Cerebellar nuclear complex (tissue), 1 donor: Measurements from ENCODE around the gene ELOF1.
"Not testable (repeated sequence)": the region's sequence is repeated elsewhere in the genome, so short reads cannot be mapped to it uniquely, and the experiment has no call there.

Experiments
- DNase-seq, 2 experiments: peaks; one replicate each; lab custom pipeline; 2025; lab: John Stamatoyannopoulos, UW

ELOF1 gene

DNA sequence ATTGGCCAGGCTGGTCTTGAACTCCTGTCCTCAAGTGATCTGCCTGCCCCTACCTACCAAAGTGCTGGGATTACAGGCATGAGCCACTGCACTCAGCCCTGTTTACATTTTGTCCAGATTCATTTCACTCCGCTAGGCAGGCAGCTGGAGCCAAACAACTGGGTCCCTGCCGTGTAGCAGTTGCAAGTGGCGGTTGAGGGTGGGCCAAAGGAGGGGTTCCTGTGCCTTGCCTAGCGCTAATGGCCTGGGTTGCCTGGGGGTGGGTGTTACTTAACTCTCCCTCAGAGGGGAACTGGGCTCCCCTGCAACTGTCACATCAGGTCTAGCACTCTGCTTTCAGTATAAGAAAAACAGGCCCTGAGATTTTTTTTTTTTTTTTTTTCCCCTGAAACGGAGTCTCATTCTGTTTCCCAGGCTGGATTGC, 11.0 kb upstream of the ELOF1 start:
- DNase-seq = no peak

DNA sequence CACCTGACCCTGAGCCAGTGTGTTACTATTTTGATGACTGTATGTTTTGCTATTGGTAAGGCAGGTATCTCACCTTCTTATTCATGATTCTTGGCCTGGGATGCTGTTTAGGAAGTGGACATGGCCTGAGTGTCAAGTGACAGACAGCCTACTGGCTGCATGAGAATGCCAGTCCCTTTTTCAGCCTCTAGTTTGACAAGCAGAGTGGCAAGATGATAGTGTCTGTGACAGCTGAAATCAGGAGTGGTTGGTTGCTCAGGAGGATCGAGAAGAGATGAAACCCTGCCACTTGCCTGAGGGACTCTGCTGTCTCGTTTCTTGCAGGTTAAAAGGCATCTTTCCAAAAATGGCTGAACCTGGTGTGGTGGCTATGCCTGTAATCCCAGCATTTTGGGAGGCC, 7.1 kb upstream of the ELOF1 start:
- no peak for DNase-seq

GRCh38 chr19:11565649-11565980, 6.6 kb upstream of the ELOF1 start:
- DNase-seq = not testable (repeated sequence)

DNA sequence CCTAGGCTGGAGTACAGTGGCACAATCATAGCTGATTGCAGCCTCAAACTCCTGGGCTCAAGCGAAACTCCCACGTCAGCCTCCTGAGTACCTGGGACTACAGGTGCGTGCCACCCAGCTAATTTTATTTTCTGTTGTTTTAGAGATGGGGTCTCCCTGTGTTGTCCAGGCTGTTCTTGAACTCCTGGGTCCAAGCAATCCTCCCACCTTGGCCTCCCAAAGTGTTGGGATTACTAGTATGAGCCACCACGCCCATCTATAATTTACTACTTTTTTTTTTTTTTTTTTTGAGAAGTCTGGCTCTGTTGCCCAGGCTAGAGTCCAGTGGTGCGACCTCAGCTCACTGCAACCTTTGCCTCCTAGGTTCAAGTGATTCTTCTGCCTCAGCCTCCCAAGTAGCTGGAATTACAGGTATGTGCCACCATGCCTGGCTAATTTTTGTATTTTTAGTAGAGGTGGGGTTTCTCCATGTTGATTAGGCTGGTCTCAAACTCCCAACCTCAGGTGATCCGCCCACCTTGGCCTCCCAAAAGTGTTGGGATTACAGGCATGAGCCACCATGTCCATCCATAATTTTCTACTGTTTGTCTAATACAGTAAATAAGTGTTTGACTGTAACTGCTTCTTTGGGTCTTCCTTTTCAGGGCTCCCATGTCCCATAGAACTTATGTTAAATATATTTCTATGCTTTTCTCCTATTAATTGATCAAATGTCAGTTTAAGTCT, 5.2 kb upstream of the ELOF1 start:
- not testable (repeated sequence) for DNase-seq

DNA sequence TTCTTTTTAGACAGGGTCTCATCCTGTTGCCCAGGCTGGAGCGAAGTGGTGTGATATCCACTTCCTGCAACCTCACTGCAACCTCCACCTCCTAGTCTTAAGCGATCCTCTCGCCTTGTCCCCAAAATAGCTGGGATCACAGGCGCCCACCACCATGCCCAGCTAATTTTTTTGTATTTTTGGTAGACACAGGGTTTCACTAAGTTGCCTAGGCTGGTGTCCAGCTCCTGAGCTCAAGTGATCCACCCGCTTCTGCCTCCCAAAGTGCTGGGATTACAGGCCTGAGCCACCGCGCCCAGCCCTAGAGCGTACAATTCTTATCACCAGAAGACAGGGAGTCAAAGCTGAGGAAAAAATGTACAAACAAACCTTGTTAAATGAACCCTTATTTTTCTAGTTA, 4.5 kb upstream of the ELOF1 start:
- no peak for DNase-seq

DNA sequence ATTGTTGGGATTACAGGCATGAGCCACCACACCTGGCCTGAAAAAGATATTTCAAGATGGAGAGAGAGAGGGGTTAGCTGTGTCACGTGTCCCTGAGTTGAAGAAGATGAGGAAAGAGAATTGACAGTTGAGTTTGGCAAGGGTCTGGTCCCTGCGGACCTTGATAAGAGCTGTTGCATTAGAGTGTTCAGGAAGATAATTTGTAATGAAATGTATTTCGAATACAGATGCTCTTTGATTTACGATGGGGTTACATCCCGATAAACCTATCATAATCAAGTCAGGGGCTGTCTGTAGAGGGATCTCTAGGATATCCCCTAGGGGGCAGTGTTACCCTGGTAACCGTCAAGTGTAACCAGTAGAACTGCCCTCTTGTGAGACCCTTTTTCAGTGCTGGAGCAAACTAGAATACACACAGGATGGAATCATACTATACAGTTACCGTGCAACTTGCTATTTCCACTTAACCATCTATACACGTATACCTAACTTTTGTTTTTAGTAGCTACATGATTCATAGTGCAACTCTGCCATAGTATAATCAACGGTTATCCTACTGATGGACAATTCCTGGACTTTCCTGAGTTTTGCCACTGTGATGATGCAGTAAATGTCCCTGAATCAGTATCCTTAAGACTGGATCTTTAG, 1.5 kb upstream of the ELOF1 start:
- peak in 1 of 2 experiments; percentile 9 for DNase-seq

- no peak for DNase-seq
Measured at GRCh38 chr19:11556634-11557420, 2.2 kb downstream of the ELOF1 start.

DNA sequence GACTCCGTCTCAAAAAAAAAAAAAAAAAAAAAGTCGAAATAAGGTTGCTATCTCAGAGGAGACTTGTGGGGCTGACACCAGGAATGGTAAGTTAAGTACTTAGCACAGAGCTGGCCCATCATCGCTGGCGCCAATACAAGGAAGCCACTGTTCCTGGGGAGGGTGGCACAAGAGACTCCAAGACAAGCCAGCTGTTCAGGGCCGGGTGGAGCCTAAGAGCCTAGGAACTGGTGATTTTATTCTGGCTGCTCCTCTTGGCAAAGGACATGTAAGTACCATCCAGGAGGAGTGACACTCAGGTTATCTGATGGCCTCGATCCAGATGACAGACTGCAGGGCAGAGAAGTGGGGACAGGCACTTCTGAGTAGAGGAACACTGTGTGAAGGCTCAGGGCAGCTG, 3.8 kb downstream of the ELOF1 start:
- no peak for DNase-seq

DNA sequence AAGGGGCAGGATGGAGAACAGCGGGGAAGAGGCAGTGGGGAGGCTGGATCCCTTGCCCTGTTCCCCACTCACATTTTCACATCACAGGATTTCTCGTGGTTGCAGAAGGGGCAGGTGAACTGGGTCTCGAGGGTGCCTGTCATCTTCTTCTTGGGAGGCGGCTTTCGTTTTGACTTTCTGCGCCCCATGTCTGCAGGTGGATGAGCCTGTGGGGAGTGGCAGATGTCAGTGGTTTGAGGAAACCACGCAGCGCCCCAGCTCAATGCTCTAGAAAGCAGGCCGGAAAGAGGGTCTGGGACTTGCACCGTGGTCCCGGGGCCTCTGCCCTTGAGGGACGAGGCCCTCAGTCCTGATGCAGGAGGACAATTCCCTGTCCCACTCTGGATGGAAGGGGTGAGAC, 4.9 kb downstream of the ELOF1 start:
- DNase-seq = no peak

- no peak for DNase-seq
Measured at GRCh38 chr19:11552666-11553372, 6.2 kb downstream of the ELOF1 start.

DNA sequence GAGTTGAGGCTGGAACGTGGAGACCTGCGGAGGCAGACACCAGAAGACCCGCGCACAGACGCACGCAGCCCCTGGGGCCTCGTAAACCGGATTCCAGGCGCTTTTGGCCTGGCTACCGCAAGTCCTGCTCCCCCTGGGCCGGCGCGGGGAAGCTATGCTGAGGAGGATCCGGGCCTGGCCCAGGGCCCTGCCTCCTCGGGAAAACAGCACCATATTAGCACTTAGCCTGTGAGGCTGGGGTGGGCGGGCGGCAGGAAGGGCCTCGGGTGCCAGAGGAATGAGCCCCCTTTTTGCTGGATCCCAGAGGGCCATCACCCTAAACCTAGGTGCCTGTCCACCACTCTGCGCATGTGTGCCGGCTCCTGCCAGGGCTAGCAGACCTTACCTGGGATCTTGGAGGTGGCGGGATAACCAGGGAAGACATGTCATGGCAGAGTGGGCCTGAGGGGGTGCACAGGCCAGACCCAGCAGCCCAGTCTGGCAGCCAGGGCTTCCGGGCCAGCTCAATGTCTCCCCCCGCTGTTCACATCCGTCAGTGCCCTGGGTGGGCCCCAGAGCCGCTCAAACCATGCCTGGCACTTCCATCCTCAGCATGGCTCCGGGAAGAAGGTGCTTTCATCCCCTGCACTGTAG, 7.3 kb downstream of the ELOF1 start:
- DNase-seq = no peak

DNA sequence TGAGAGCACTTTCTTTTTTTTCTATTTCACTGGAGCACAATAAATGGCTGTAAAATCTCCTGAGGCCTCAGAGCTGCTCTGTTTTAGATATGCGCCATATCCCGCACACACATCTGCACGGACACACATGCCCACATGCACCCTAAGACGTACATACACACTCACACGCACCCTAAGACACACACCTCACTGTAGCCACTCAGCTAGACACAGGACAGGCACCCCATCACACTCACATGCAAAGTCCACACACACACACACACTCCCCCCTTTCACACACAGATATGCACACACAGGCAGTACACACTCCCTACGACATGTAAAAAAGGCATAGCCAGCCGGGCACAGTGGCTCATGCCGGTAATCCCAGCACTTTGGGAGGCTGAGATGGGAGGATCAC, 8.8 kb downstream of the ELOF1 start:
- no peak for DNase-seq

GRCh38 chr19:11549386-11549953, 9.6 kb downstream of the ELOF1 start:
- DNase-seq = no peak

DNA sequence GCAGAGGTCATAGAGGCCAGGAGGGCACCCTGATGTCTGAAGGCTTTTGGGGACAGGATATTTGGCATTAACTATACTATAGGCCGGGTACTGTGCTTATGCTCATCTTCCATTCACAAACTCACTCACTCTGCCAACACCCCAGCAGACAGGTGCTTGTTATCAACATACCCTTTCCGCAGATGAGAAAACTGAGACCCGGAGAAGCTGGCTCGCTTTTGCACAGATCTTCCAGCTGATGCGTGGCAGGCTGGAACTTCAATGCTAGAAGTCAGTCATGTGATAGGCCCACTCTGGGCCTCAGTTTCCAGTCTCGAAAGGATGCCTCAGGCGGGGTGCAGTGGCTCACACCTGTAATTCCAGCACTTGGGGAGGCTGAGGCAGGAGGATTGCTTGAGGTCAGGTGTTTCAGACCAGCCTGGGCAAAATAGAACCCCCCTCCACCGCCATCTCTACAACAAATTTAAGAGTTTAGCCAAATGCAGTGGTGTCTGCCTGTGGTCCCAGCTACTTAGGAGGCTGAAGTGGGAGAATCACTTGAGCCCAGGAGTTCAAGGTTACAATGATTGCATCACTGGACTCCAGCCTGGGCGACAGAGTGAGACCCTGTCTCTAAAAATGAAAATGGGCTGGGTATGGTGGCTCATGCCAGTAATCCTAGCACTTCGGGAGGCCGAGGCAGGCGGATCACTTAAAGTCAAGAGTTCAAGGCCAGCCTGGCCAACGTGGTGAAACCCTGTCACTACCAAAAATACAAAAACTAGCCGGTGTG, 10.9 kb downstream of the ELOF1 start:
- DNase-seq = no peak

DNA sequence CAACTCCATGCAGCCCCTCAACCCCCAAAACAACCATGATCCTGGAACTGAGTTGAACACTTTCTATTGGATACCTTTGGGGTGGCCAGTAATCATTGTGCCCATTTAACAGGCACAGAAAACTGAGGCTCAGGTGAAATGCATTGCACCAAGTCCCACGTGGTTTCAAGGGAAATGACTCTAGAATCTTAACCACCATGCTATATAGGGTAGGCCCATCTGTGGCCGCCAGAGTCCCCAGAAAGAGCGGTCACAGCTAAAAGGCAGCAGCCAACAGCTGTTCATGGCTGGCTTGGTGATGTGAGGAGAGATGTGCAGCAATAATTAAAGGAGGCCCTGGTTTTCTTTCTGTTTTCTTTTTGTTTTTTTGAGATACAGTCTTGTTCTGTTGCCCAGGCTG, 17.8 kb downstream of the ELOF1 start:
- no peak for DNase-seq

GRCh38 chr19:11540645-11541044, 18.4 kb downstream of the ELOF1 start:
- no peak for DNase-seq

- DNase-seq = no peak
Measured at GRCh38 chr19:11539495-11540365, 19.3 kb downstream of the ELOF1 start.

GRCh38 chr19:11538232-11539036, 20.6 kb downstream of the ELOF1 start, which contains the start of gene CNN1:
Gene CNN1 (plus strand): TSS chr19:11538851. CDS start chr19:11538928, 77 bp downstream.
- no peak for DNase-seq
